Erythroblast (primary cell): ENCODE results near the gene GATC.

ENCODE experiments used
- DNase-seq, 2 experiments: peaks; one replicate each; lab custom pipeline; 2025; lab: John Stamatoyannopoulos, UW
- GATA1 ChIP-seq: IDR thresholded peaks from 2 replicates; pipeline ENCODE4 v1.6.1; 2011; ENCODE audit warnings: low read depth, mild to moderate bottlenecking, control low read depth, low read length, moderate library complexity
- POLR2A ChIP-seq: IDR thresholded peaks from 2 replicates; pipeline ENCODE4 v1.6.1; 2011; ENCODE audit warnings: mild to moderate bottlenecking, low read length

Gene GATC

DNA sequence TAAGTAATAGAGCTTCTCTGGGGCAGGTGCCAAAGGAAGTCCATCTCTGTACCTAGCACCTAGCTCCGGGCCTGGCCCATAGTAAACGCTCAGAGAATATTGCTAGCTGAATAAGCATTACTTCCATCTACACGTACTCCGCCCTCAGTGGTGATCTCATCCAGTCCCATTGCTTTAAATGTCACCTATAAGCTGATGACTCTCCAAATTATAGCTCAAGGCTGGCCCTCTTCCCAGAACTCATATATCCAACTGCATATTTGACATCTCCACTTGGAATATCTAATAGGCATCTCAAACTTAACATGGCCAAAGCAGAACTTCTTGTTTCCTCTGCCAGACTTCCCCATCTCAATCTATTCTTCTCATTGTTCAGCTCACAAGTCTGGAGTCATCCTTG is 42.8 kb downstream of the GATC start:
- peak; percentile 23 to 72 for DNase-seq
- TF ChIP-seq GATA1, result no peak
- TF ChIP-seq POLR2A, result no peak

DNA sequence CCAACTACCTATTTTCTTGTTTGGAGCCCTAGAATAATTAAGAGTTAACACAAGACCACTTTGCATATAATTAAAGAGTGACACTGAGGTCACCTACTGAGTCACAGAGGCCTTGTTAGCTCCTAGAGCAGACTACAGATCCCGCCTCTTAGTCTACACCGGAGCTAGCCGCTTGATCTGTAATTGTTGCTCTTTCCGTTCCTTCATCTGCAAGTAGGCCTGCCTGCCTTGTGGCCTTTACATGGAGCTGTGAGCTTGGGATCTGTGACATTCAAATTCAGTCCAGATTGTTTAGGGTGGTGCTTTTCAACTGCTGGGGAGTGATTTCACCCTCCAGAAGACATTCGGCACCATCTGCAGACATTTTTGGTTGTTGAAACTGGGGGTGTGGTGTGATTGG is 44.1 kb downstream of the GATC start:
- TF ChIP-seq GATA1 (no peak), POLR2A (no peak)
- no peak for DNase-seq

DNA sequence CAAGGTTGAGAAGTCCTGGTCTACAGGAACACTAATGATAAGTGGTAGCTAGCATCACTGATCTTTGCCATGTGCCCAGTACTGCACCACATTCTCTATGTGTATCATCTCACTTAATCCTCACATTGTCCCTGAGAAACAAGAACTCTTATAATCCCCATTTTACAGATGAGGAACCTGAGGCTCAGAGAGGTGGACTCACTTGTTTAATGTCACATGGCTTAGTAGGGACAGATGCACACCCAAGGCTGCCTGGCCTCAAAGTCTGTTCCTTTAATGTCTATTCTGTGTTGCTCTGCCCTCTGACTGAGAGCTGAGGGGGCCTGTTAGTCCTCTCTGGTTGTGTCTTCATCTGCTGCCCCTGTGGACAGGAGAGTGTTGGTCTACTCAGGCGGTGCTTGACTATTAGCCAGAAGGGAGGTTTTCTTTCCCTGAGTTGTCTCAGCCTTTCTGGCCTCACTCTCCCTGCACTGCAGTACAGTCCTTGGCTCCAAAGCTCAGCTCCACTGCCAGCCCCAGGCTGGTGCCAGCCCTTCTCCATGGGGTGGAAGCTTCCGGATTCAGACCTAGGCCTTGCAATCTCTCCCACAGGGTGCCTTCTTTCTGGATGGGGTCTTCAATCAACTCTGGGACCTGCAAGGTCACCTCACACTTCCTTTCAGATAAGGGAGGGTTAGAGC is 44.7 kb downstream of the GATC start:
- DNase-seq, result no peak

DNA sequence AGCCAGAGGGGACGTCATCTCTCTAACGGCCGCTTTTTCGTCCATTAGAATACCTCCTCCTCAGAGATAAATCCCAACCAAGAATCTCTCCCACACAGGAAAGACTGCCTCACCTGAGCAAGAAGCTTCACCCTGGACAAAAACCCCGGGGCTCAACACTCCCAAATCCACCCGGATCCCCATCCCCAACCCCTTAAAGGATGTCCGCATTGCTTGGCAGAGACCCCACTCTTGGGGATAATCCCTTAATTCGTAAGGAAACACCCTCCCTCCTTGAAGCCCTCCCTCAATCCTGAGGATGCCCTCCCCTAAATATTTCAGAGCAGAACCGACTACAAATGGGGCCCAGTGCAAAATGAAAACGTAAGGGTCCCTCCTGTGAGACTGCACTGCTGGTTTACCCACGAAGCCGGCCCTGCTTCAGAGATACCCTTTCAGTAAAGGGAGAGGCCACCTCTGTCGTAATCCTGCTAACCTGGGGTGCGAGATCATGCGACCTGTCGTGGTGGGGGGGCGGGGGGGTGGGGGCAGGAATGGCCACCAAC is 49.0 kb downstream of the GATC start:
- no peak for DNase-seq
- no peak for TF ChIP-seq GATA1

More for the DNA sequence above, 44.7 kb downstream of the GATC start:
- TF ChIP-seq POLR2A (no peak), GATA1 (no peak)

DNA sequence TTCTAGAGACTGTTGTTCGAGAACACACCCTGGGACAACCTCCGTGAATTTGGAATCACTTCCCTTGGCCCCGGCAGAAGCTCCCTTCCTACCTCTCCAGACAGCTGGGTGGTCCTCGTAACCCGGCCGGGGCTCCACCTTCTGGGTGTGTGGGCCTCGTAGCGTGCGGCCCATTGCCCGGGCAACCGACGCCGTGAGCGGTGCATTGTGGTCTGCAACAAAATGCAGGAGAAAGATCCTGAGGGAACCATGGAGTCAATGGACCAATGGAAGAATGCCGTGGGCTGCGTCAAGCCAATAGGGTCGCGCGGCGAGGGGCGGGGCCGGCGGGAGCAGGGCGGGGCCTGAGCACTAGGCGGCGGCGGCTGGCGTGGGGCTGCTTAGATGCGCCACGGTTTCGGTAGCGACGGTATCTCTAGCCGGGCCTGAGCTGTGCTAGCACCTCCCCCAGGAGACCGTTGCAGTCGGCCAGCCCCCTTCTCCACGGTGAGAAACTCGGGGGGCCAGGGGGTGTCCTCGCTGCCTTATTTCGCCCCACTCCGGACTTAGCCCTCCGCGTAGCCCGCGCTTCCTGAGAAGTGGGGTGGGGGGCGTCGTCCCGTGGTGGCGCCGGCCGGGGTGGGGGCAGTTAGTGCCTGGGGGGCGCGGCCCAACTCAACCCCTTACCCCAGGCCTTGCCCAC is 49.6 kb downstream of the GATC start, which contains the start of gene DYNLL1:
Gene DYNLL1, plus strand, starts transcription at position 383 of the 682 bp plus-strand sequence. CDS start 309 bp downstream, outside the sequence.
- DNase-seq, result peak; percentile 97 to 99

DNA sequence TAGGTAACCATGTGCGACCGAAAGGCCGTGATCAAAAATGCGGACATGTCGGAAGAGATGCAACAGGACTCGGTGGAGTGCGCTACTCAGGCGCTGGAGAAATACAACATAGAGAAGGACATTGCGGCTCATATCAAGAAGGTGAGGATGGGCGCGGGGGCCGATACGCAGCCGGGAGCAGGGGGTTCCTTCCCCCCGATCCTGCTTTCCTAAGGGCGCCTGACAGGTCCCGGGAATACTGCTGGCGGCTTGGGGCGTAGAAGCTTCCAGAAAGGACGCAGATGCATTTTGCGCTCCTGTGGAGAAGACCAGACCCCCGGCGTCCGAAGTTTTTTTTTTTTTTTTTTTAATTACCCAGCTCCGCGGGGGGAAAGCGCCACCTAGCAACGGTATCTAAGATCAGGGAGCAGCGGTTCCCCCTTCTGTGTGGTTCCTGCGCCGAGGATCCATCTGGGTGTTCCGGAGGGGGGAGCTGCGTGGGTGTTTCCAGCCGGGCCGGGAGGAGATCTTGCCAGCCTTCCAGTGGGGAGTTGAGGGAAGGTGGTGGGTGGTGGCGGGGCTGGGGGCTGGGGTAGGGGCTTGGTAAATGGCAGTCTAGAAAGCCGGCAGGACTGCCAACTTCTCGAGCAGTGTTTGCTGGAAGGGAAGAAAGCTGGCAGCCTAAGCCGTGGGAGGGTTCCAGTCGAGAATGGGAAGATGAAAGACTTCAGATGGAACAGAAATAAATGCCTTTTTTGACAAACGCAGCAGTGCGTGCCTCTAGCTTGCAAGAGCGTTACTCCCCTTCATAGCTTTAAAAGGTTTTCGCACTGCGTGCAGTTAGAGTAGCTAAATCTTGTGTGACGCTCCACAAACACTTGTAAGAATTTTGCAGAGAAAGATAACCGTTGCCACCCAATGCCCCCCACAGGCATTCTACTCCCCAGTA is 50.4 kb downstream of the GATC start:
- TF ChIP-seq POLR2A (peak; percentile 0), GATA1 (no peak)
- DNase-seq, result peak; percentile 76 to 81

More for the DNA sequence above, 49.6 kb downstream of the GATC start, which contains the start of gene DYNLL1:
- TF ChIP-seq POLR2A, result peak; percentile 86
- TF ChIP-seq GATA1, result no peak

DNA sequence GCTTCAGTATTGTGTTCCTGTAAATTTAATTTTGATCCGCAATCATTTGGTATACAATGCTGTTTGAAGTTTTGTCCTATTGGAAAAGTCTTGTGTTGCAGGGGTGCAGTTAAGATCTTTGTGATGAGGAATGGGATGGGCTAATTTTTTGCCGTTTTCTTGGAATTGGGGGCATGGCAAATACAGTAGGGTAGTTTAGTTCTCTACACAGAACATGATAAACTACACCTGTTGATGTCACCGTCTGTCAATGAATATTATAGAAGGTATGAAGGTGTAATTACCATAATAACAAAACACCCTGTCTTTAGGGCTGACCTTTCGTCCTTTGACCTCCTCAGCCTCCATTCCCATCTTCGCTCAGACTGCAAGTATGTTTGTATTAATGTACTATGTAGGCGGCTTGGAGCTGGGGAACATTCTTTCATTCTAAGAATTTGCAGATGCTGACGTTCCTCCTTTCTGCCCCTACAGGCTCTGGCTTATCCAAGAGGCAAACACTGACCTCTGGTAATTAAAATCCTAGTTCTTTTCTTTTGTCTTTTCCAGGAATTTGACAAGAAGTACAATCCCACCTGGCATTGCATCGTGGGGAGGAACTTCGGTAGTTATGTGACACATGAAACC is 51.4 kb downstream of the GATC start:
- peak; percentile 8 for TF ChIP-seq POLR2A
- no peak for TF ChIP-seq GATA1
- no peak for DNase-seq

DNA sequence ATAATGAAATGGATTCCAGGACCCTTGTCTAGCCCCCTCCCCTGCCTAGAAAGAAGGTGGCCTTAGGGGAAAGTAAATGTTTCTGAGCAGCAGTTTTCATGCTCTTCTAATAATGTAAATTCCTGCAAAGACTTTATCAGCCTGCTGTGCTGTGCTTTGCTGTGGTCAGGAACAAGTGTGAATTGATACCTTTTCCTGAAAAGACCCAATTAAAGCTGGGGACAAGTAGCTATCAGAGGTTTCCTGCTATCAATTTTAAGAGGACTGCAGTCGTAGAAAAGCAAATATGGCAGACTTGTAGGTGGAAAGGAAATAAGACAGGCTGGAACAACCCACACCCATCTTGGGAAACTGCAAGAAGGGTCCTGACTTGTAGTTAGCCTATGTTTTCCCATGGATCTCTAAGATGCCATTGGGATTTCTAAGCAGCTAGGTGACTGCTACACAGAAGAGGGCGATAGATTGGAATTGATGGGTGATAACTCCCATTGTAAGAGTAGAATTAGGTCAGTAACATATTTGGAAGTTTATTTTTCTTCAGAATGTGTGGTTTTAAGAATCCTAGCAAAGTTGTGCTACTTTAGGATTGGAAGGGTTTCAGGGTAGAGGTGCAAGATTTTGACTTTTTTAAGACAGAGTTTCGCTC is 52.7 kb downstream of the GATC start:
- no peak for TF ChIP-seq GATA1
- no peak for TF ChIP-seq POLR2A
- no peak for DNase-seq

DNA sequence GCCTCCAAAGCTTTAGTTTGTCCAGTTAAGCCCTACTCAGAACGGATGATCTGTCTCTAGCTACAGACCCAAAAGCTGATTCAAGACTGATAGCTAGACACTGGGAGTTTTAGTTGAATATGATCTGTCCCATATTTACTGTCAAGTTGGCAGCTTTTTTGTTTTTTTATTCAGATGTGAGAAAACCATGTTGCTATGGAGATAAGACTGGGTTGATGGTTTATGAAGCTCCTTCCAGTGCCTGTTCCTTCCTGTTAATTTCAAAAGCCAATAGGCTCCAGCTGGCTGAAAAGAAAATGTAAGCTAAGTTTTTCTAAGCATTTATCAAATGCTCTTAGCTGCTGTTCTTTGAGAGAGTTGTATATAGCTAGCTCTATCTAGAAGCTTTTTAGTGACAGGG is 54.3 kb downstream of the GATC start:
- no peak for TF ChIP-seq GATA1
- TF ChIP-seq POLR2A, result no peak

DNA sequence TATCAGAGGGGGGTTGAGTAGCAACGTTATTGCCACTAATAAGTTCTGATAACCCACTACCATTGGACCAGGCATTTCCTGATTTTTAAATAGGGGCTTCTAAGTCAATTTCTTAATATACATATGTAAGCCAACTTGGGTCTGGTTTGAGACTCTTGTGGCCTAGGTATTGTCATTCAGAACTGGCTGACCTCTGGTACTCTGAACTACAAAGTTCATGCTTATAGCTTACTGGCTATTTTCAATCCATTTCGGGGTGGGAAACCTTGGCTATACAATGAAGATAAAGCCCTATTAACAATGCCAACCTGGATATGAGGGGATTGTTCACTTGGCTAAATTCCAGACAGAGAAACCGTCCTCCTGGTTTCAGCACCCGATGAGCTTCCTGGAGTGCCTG is 58.3 kb downstream of the GATC start:
- TF ChIP-seq POLR2A (no peak), GATA1 (no peak)
- DNase-seq, result no peak

More for the DNA sequence above, 54.3 kb downstream of the GATC start:
- no peak for DNase-seq

DNA sequence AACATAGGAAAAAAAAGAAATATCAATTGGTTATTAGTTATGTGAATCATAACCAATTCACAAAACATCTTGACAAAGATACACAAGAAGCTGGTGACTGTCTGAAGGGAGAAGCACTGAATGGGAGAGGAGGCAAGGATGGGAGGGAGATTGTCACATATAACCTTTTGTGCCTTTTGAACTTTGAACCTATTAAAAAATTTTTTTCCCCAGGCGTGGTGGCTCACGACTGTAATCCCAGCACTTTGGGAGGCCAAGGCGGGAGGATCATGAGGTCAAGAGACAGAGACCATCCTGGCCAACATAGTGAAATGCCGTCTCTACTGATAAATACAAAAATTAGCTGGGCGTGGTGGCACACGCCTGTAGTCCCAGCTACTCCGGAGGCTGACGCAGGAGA is 62.3 kb downstream of the GATC start:
- TF ChIP-seq POLR2A (no peak), GATA1 (no peak)
- no peak for DNase-seq
